GM19239 (cell line): ENCODE measurements around the gene SNIP1.
"Not testable (repeated sequence)": the region's sequence is repeated elsewhere in the genome, so short reads cannot be mapped to it uniquely, and the experiment has no call there.

ENCODE experiments used
- DNase-seq: peaks from one replicate; pipeline ENCODE4 v3.0.0; 2011; ENCODE audit warnings: low spot score; ENCODE audit not compliant: insufficient read length
- FAIRE-seq: peaks from 2 replicates; lab custom pipeline; 2011; peaks lifted over from hg19 to GRCh38; lab: Jason Lieb, UNC

Gene SNIP1

DNA sequence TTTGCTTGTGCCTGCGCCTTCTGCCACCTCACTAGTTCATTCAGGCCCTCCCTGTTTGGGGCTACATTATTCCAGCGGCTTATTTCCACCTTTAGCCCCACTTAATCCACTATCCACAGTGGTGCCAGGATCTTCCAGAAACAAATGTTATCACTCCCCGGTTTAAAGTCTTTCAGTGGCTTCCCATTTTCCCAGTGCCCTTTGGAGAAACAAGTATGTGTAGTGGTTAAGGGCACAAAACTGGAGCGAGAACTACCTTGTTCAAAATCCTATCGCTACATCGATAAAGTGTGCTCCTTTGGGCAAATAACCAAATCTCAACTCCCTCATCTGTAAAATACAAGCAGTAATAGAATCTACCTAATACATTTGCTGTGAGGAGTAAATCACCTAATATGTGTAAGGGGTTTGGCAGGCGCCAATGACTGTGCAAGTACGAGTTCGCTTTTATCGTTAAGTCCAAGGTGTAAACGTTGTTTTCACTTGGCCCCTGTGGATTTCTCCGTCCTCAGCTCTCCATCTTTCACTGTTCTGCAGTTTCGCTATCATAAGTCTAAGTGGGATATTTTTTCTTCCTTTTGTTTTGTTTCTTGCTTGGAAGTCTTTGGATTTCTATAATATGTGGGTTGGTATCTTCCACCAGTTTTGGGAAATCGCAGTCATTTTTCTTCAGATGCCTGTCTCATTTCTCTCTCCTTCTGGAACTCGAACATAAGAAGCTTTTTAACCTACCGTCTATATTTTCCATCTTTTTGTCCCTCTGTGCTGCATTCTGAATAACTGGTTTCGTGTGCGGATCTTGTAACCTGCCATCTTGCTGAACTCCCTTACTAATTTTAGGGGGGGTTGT lies 38.7 kb downstream of the SNIP1 start:
- no peak for DNase-seq
- FAIRE-seq = no peak

DNA sequence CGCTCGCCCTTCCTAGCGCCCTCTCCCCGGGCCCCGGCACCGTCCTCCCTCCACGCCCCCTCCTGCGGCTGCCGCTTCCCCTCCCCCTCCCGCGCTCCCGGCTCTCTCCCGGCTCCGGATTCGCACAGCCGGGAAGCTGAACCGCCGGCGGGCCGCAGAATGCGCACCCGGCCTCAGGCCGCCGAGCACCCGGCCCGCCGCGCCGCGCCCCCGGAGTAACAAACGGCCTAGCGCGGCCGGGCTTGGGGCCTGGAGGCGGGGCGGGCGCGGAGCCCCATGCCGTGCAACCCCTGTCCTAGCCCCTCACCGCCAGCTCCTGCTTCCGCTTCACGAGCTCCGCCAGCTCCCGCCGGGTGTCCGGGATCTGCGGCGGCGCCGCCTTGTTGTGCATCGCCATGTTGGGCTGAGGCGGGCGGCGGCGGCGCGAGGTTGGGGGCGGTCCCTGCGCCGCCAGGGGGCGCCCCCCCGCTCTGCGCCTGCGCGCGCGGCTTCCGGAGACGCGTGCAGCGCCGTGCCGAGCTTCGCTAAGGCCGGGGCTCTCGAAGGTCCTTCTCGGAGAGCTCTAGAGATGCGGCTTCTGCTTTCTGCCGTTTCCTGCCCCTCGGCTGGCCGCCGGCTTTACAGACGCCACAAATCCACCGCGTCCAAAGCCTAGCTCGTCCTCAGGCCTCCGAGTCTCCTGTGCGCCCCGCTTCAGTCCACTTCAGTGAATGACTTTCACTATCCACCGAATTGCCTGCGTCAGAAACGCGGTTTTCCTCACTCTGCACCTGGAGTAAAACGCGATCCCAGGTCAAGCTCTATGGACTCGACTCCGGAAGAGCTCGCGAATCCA lies 39.5 kb downstream of the SNIP1 start, which contains the start of gene MEAF6:
Gene MEAF6, minus strand, starts transcription at position 417 of the 835 bp plus-strand sequence. Its CDS starts 20 bp downstream, at position 397.
- peak; percentile 66 for FAIRE-seq

DNA sequence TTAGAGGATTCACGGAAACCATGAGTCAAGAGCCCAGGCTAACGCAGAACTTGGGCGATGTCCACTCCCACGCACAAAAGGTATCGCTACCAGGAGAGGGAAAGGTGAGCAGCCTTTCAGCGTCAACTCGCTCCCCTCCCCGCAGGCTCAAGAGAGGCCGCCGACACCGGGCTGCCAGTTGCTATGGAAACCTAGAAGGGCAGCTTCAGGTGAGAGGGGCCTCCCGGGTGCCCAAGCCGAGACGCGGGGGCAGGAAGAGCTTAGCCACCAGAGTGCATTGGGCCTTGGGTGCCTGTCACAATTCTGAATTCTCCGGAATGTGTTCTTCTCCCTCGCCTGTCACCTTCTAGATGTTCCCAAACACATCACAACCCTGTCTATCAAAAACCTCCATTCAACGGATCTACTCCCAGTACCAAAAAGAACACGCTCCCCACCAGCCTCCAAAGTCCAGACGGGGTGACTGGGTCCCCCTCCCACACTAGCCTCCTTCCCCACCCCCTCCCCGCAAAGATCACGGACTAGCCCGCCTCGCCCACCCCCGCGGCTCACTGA lies 40.2 kb downstream of the SNIP1 start:
- DNase-seq (peak; percentile 44), FAIRE-seq (peak; percentile 69)

More for the DNA sequence above, 39.5 kb downstream of the SNIP1 start, which contains the start of gene MEAF6:
- DNase-seq = peak; percentile 95

DNA sequence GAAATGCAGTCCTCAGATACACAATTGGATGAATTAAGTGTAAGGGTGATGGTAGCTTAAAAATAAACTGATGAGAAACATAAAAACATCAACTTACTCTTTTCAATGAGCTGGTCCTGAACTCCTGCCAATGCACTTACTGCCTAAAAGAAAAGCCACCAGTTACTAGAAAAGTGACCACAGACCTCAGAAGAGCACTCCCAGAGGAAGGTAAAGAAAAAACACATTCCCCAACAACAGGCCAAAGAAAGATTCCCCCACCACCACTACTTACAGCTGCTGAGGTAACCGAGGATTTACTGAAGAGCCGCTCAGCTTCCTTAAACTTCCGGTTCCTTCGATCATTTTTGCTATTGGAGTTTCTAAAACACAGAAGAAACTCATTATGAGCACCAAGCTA lies 44.9 kb downstream of the SNIP1 start:
- no peak for DNase-seq

GRCh38 chr1:37506740-37507139 lies 47.4 kb downstream of the SNIP1 start:
- no peak for FAIRE-seq
- no peak for DNase-seq

More for the DNA sequence above, 44.9 kb downstream of the SNIP1 start:
- peak; percentile 72 for FAIRE-seq

GRCh38 chr1:37502791-37503190 lies 51.3 kb downstream of the SNIP1 start:
- FAIRE-seq, DNase-seq: not testable (repeated sequence)

GRCh38 chr1:37502104-37502503 lies 52.0 kb downstream of the SNIP1 start:
- no peak for DNase-seq
- FAIRE-seq = no peak

GRCh38 chr1:37501661-37502060 lies 52.4 kb downstream of the SNIP1 start:
- FAIRE-seq (no peak), DNase-seq (no peak)

DNA sequence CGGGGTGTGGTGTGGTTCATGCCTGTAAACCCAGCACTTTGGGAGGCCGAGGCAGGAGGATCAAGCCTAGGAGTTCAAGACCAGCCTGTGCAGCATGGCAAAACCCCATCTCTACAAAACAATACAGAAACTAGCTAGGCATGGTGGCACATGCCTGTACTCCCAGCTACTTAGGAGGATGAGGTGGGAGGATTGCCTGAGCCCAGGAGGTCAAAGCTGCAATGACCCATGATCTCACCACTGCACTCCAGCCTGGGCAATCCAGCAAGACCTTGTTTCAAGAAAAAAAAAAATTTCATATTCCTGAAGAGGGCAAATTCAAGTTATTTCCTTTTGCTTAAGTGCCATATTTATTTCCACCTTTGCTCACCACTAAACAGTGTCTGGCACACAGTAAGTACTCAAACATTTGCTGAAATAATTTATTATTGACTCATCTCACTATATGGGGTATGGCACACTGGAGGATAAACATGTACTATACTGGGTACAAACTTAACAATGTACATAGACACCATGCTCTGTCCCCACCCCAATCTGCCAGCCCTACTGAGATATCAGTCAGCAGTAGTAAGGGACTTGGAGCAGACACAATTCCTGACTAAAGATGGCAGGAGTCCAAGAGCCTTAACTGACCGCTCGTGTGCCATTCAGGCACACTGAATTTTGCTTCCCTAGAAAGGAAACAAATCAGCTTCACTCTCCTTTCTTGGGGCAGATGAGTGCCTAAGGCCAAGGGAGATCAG lies 55.0 kb downstream of the SNIP1 start:
- FAIRE-seq (no peak), DNase-seq (no peak)

GRCh38 chr1:37497832-37498231 lies 56.3 kb downstream of the SNIP1 start:
- no peak for FAIRE-seq
- DNase-seq = no peak

- no peak for DNase-seq
- FAIRE-seq = no peak
Observed at GRCh38 chr1:37495875-37496274, 58.2 kb downstream of the SNIP1 start.

- peak; percentile 57 for FAIRE-seq
- no peak for DNase-seq
Observed at GRCh38 chr1:37493336-37494098, 60.6 kb downstream of the SNIP1 start.

DNA sequence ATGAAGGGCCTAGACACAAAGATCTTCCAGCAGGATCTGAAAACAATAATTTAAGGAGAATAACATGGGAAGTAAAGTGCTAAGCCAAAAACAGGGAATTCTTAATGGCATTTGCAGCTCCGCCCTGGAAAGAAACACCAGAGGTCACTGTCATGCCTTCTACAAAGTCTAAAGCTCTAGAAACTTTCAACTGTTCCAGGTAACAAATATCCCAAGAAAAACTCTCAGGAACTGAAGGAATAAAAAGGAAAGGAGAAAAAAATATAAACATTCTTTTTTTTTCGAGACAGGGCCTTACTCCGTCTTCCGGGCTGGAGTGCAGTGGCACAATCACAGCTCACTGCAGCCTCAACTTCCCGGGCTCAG lies 66.5 kb downstream of the SNIP1 start:
- FAIRE-seq (no peak), DNase-seq (no peak)

DNA sequence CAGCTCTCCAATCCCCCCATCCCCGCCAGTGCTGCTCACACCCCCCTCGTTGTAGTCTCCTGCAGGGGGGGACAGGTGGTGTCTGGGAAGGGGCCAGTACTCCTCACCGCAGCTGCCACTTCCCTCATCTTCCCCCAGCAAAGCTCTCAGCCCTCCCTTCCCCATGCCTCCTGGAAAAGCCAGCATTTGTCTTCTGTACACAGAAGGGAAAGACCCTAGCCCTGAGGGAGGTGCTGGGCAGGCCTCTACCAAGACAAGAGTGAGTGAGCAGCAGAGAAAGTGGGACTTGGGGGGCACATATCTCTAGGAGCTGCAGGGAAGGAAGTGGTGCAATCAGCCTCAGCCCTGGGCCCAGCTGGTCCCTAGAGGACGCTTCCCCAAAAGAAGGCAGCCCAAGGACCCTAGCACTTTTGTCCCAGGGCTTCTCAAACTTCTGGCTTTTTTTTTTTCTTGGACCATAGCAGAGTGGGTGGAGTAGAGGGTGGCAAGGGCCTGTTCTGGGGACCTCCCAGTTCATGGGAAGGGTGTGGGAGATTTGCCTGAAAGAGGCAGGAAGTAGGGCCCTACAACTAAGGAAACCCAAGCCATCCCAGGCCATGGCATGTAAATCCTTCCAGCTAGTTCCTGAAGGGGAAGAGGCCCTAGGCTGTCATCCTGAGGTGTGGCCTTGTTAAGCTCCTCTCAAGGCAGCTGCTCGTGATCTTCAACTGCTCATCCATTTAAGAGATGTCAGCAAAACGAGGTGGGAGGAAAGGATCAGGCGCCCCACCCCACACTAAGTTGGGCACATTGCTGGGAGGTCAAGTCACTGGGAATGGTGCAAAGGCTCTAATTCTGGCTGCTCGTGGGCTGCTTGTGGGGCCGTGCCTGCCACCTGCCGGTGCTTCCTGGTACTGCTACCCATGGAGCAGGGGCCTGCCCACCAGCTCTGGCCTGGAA lies 67.1 kb downstream of the SNIP1 start:
- peak; percentile 73 for DNase-seq
- peak; percentile 71 for FAIRE-seq

DNA sequence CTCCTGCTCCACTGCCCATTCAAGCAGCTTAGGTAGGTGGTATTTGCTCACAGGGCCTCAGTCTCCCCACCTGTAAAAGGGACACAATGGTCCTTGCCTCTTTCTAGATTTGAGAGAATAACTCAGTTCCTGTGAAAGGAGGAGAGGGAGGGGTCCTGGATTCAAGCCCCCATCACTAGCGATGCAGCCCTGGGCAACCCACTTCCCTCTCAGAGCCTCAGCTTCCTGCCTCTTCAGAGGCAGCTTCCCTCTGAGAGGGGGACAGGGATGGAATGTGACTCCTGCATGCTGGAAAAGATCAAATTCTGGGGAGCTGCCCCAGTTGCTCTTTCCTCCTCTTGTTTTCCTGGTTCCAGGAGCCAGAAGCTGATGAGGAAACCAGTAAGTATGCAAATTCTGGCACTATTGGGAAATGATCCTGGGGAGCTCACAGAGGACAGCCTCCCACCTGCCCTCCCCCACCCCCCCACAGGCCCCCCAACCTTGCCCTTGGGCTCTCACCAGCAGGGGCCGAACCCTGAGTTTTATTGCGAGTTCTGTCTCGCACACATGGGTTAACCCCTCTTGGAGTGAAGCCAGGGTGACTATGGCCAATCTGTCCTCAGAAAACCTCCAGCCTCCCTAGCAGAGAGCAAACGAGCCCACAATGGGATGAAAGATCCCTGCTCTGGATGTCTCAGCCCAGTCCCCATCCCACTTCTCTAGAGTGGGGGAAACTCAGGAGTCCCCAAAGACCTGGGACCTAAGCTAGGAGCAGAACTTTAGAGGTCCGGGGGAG lies 68.0 kb downstream of the SNIP1 start:
- FAIRE-seq (no peak), DNase-seq (no peak)
